K562 (cell line): Measurements from ENCODE around the gene SLC25A42. TPM values are rescaled to one million over a fixed set of nuclear protein-coding genes. Genes with fewer than 3 reads are reported as not detected.

ENCODE experiments used
- ASH1L ChIP-seq: fragments of 450-650 bp; IDR thresholded peaks from 2 replicates; pipeline ENCODE4 v1.6.1; 2018; ENCODE audit warnings: borderline replicate concordance, mild to moderate bottlenecking, low read depth; ENCODE audit not compliant: partially characterized antibody
- JUNB ChIP-seq: fragments of 450-650 bp; formaldehyde crosslinking; conservative IDR thresholded peaks from 2 replicates; pipeline ENCODE4 v1.4.0; 2020; ENCODE audit warnings: mild to moderate bottlenecking
- MEF2A ChIP-seq: IDR thresholded peaks from 2 replicates; pipeline ENCODE4 v1.6.1; 2011; ENCODE audit warnings: low read depth, mild to moderate bottlenecking, low read length, moderate library complexity; ENCODE audit not compliant: control insufficient read depth
- MXI1 ChIP-seq: IDR thresholded peaks from 2 replicates; pipeline ENCODE4 v1.6.1; 2011; ENCODE audit warnings: low read depth, mild to moderate bottlenecking, improper control_type of control experiment, low read length
- MYC ChIP-seq, 2 experiments: fragments of 250-450 bp in 1 of 2; sonication (Bioruptor Pico) in 1 of 2; IDR thresholded peaks; 2 replicates each; pipeline versions ENCODE4 v1.5.1 to v1.6.1; 2012 to 2021; ENCODE audit warnings: low read depth in 2 of 2, borderline replicate concordance in 1 of 2, improper control_type of control experiment in 1 of 2, low read length in 1 of 2, mild to moderate bottlenecking in 1 of 2, moderate library complexity in 1 of 2
- POLR2B ChIP-seq: fragments of 450-650 bp; IDR thresholded peaks from 2 replicates; pipeline ENCODE4 v1.6.1; 2018; ENCODE audit warnings: low read depth; ENCODE audit not compliant: partially characterized antibody
- PTBP1 ChIP-seq: fragments of 200-400 bp; formaldehyde crosslinking; IDR thresholded peaks from 2 replicates; pipeline ENCODE4 v1.6.1; 2017; ENCODE audit warnings: low read depth, low read length
- RBM34 ChIP-seq: fragments of 200-400 bp; formaldehyde crosslinking; IDR thresholded peaks from 2 replicates; pipeline ENCODE4 v1.6.1; 2018; ENCODE audit warnings: low read length, borderline replicate concordance; ENCODE audit not compliant: insufficient read depth
- TEAD4 ChIP-seq, 2 experiments: sonication (generic) in 1 of 2; formaldehyde crosslinking in 1 of 2; IDR thresholded peaks; 2 replicates each; pipeline versions ENCODE4 v1.6.1 to v1.8.0; 2012 to 2022; ENCODE audit warnings: borderline replicate concordance in 1 of 2, inconsistent platforms in 1 of 2, low read length in 1 of 2, mild to moderate bottlenecking in 1 of 2, missing genetic modification reagents in 1 of 2
- TGIF2 ChIP-seq: sonication (generic); formaldehyde crosslinking; IDR thresholded peaks from 2 replicates; pipeline ENCODE4 v1.8.1; 2022; ENCODE audit warnings: mild to moderate bottlenecking, missing genetic modification reagents, moderate library complexity
- ZSCAN29 ChIP-seq: fragments of 450-650 bp; IDR thresholded peaks from 2 replicates; pipeline ENCODE4 v1.6.1; 2017
- polyA plus RNA-seq, 8 experiments: library from polyadenylated mRNA; depleted of rRNA in 4 of 8; stranded (reverse) in 5 of 8; unstranded in 3 of 8; fragments of >200 nt; fragmentation: Nextera tagmentation in 2 of 8; fragmentation: Illumina TruSeq in 1 of 8; extraction: Ambion mirVana in 2 of 8; extraction: Trizol in 1 of 8; gene quantifications; 2 replicates each; pipeline versions ENCODE4 v1.2.1 to v1.2.3, GENCODE V29; 2011 to 2014; ENCODE audit warnings: inconsistent platforms in 1 of 8, missing spikeins in 1 of 8
- total RNA-seq, 7 experiments: library from RNA; depleted of rRNA in 6 of 7; stranded (reverse); fragments of >200 nt in 6 of 7; fragmentation: Illumina TruSeq in 2 of 7; extraction: Trizol in 2 of 7; gene quantifications; 2 replicates each; pipeline versions ENCODE4 v1.2.1 to v1.2.3, GENCODE V29; 2011 to 2021; ENCODE audit warnings: low replicate concordance in 1 of 7
- TF ChIP-seq, protein P1 (sequence below): fragments of 450-650 bp; IDR thresholded peaks from 2 replicates; pipeline ENCODE4 v1.6.1; 2016; ENCODE audit warnings: borderline replicate concordance
- TF ChIP-seq, protein P2 (sequence below), 2 experiments: IDR thresholded peaks; 2 replicates each; pipeline ENCODE4 v1.6.1; 2012; ENCODE audit warnings: improper control_type of control experiment in 2 of 2, low read depth in 2 of 2, low read length in 2 of 2, borderline replicate concordance in 1 of 2
- TF ChIP-seq, protein P3 (sequence below): sonication (generic); formaldehyde crosslinking; IDR thresholded peaks from 2 replicates; pipeline ENCODE4 v1.8.0; 2023; ENCODE audit warnings: mild to moderate bottlenecking, missing genetic modification reagents

SLC25A42 gene
- total and polyA plus RNA-seq, 9 of the 15 experiments (the other 6 are each of a cell fraction or from before 2014, with no cell fraction given): 0.59 to 32.2 (median 14.1) TPM

DNA sequence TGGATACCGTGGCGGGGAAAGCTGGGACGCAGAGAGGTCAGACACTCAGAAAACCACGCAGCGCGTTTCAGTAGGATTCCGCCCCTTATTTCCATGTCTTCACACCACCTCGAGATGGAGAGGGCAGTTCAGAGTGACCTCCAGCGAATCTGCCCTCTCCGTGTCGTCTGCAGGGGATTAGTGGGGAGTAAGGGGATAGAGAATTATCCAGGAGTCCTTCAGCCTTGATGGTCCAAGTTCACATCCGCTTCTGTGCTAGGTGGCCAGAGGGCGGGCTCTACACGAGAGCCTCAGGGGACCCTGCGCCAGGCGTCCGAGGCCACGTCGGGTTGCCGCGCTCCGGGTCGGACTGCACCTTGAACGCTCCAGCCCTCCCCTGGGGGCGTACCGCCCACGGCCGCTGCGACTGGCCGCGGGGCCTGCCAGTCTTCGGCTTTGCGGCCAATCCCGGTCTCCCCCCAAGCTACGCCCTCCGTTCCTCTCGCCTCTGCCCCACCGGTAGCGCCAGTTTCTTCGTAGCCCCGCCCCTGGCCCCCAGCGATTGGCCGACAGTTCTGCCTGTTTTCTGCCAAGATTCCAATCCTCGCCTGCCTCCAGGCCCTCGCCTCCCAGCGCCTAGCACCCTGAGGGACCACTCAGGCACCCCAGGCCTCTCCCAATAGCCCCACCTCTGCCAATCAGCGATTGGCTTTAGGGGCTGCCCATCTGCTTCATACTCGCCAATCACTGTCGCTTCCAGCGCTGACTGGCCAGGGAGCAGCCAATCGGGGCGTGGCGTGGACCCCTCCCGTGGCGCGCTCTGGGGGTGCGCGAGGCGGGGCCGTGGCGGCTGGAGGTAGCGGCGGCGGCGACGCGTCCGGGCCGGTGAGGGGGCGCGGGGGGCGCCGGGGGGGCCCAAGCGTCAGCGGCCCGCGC lies at the start of gene SLC25A42 (continued):
- TF ChIP-seq ASH1L: peak; percentile 99
- TF ChIP-seq, protein P1, sequence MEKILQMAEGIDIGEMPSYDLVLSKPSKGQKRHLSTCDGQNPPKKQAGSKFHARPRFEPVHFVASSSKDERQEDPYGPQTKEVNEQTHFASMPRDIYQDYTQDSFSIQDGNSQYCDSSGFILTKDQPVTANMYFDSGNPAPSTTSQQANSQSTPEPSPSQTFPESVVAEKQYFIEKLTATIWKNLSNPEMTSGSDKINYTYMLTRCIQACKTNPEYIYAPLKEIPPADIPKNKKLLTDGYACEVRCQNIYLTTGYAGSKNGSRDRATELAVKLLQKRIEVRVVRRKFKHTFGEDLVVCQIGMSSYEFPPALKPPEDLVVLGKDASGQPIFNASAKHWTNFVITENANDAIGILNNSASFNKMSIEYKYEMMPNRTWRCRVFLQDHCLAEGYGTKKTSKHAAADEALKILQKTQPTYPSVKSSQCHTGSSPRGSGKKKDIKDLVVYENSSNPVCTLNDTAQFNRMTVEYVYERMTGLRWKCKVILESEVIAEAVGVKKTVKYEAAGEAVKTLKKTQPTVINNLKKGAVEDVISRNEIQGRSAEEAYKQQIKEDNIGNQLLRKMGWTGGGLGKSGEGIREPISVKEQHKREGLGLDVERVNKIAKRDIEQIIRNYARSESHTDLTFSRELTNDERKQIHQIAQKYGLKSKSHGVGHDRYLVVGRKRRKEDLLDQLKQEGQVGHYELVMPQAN: peak; percentile 39; the same call in 1 of the 2 replicates
- 0 out of 2 replicates have a peak, but pooled peaks have one; percentile 40 for TF ChIP-seq ZSCAN29
- TF ChIP-seq PTBP1: no peak
- TF ChIP-seq MXI1: no peak; the same call in 1 of the 2 replicates
- TF ChIP-seq RBM34: no peak
- TF ChIP-seq MEF2A: no peak
- no peak for TF ChIP-seq JUNB
- TF ChIP-seq, protein P2, sequence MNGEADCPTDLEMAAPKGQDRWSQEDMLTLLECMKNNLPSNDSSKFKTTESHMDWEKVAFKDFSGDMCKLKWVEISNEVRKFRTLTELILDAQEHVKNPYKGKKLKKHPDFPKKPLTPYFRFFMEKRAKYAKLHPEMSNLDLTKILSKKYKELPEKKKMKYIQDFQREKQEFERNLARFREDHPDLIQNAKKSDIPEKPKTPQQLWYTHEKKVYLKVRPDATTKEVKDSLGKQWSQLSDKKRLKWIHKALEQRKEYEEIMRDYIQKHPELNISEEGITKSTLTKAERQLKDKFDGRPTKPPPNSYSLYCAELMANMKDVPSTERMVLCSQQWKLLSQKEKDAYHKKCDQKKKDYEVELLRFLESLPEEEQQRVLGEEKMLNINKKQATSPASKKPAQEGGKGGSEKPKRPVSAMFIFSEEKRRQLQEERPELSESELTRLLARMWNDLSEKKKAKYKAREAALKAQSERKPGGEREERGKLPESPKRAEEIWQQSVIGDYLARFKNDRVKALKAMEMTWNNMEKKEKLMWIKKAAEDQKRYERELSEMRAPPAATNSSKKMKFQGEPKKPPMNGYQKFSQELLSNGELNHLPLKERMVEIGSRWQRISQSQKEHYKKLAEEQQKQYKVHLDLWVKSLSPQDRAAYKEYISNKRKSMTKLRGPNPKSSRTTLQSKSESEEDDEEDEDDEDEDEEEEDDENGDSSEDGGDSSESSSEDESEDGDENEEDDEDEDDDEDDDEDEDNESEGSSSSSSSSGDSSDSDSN (IDR thresholded peaks at IDR 0.05; ENCODE audit: borderline replicate concordance in 1 of 2, low read depth in 2 of 2, low read length in 2 of 2): 0 out of 4 replicates have a peak, but pooled peaks of 1 of the 2 experiments have one; percentile 15
- peak; percentile 49 for TF ChIP-seq MYC (IDR thresholded peaks at IDR 0.05; ENCODE audit: low read depth, low read length)
- TF ChIP-seq MYC (CRISPR knock-in tag; IDR thresholded peaks at IDR 0.05; ENCODE audit: borderline replicate concordance, low read depth): no peak
- TF ChIP-seq POLR2B: peak; percentile 72
- TF ChIP-seq TEAD4 (IDR thresholded peaks at IDR 0.05; ENCODE audit: low read length): no peak; the same call in 1 of the 2 replicates
- no peak for TF ChIP-seq TEAD4 (CRISPR knock-in tag; IDR thresholded peaks at IDR 0.05; ENCODE audit: borderline replicate concordance)
- no peak for TF ChIP-seq TGIF2 (CRISPR knock-in tag)
- TF ChIP-seq, protein P3, sequence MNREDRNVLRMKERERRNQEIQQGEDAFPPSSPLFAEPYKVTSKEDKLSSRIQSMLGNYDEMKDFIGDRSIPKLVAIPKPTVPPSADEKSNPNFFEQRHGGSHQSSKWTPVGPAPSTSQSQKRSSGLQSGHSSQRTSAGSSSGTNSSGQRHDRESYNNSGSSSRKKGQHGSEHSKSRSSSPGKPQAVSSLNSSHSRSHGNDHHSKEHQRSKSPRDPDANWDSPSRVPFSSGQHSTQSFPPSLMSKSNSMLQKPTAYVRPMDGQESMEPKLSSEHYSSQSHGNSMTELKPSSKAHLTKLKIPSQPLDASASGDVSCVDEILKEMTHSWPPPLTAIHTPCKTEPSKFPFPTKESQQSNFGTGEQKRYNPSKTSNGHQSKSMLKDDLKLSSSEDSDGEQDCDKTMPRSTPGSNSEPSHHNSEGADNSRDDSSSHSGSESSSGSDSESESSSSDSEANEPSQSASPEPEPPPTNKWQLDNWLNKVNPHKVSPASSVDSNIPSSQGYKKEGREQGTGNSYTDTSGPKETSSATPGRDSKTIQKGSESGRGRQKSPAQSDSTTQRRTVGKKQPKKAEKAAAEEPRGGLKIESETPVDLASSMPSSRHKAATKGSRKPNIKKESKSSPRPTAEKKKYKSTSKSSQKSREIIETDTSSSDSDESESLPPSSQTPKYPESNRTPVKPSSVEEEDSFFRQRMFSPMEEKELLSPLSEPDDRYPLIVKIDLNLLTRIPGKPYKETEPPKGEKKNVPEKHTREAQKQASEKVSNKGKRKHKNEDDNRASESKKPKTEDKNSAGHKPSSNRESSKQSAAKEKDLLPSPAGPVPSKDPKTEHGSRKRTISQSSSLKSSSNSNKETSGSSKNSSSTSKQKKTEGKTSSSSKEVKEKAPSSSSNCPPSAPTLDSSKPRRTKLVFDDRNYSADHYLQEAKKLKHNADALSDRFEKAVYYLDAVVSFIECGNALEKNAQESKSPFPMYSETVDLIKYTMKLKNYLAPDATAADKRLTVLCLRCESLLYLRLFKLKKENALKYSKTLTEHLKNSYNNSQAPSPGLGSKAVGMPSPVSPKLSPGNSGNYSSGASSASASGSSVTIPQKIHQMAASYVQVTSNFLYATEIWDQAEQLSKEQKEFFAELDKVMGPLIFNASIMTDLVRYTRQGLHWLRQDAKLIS: no peak
